Liver (tissue), 9 donors: ENCODE results near the gene HTD2. TPM values are rescaled to one million over a fixed set of nuclear protein-coding genes. Genes with fewer than 3 reads are reported as not detected.

Experiments used
- DNase-seq: peaks from one replicate; pipeline ENCODE4 v3.0.0-alpha.2; 2017; ENCODE audit warnings: low spot score
- H3K27ac ChIP-seq, 2 donors: one replicate each; pipeline ENCODE4 v1.7.0; 2013; ENCODE audit warnings: inconsistent platforms in 2 of 2, low read length in 2 of 2, control low read depth in 1 of 2, low read depth in 1 of 2, mild to moderate bottlenecking in 1 of 2
- H3K27me3 ChIP-seq, 4 donors: one replicate each; pipeline versions ENCODE4 v1.6.1 to v1.7.0; 2013; ENCODE audit warnings: low read length in 3 of 4, inconsistent platforms in 1 of 4, mild to moderate bottlenecking in 1 of 4, moderate library complexity in 1 of 4; ENCODE audit not compliant: control insufficient read depth in 4 of 4, insufficient read depth in 4 of 4
- H3K36me3 ChIP-seq, 4 donors: one replicate each; pipeline versions ENCODE4 v1.6.1 to v1.7.0; 2013; ENCODE audit warnings: low read length in 3 of 4, mild to moderate bottlenecking in 3 of 4, low read depth in 1 of 4, moderate library complexity in 1 of 4; ENCODE audit not compliant: control insufficient read depth in 4 of 4, insufficient read depth in 3 of 4
- H3K4me1 ChIP-seq, 4 donors: one replicate each; pipeline versions ENCODE4 v1.6.1 to v1.7.0; 2013; ENCODE audit warnings: low read length in 3 of 4, mild to moderate bottlenecking in 3 of 4, moderate library complexity in 1 of 4; ENCODE audit not compliant: control insufficient read depth in 4 of 4, insufficient read depth in 4 of 4
- H3K4me3 ChIP-seq, 3 donors: one replicate each; pipeline versions ENCODE4 v1.6.1 to v1.7.0; 2013; ENCODE audit warnings: low read length in 3 of 3, control low read depth in 1 of 3, low read depth in 1 of 3, mild to moderate bottlenecking in 1 of 3
- H3K9ac ChIP-seq, 2 donors: one replicate each; pipeline ENCODE4 v1.7.0; 2013; ENCODE audit warnings: low read length in 2 of 2, mild to moderate bottlenecking in 2 of 2, moderate library complexity in 2 of 2, control low read depth in 1 of 2, low read depth in 1 of 2
- H3K9me3 ChIP-seq, 4 donors: one replicate each; pipeline versions ENCODE4 v1.6.1 to v1.7.0; 2013; ENCODE audit warnings: low read length in 3 of 4; ENCODE audit not compliant: control insufficient read depth in 4 of 4
- ATF3 ChIP-seq: IDR thresholded peaks from 2 replicates; pipeline ENCODE4 v1.6.1; 2016; ENCODE audit warnings: antibody characterized with exemption
- CTCF ChIP-seq: fragments of 150-350 bp; IDR thresholded peaks from 2 replicates; pipeline ENCODE4 v1.5.1; 2017; ENCODE audit warnings: improper control_type of control experiment, low read depth, low read length; ENCODE audit not compliant: missing input control
- FOXA1 ChIP-seq: IDR thresholded peaks from 2 replicates; pipeline ENCODE4 v1.6.1; 2016; ENCODE audit warnings: antibody characterized with exemption
- HNF4A ChIP-seq, 2 donors: conservative IDR thresholded peaks; 2 replicates each; pipeline ENCODE4 v1.6.1; 2016; ENCODE audit warnings: antibody characterized with exemption in 2 of 2, mild to moderate bottlenecking in 2 of 2
- RAD21 ChIP-seq, 2 donors: IDR thresholded peaks; 2 replicates each; pipeline ENCODE4 v1.6.1; 2016; ENCODE audit warnings: antibody characterized with exemption in 2 of 2, mild to moderate bottlenecking in 2 of 2
- REST ChIP-seq: IDR thresholded peaks from 2 replicates; pipeline ENCODE4 v1.6.1; 2016; ENCODE audit warnings: antibody characterized with exemption, mild to moderate bottlenecking
- RXRA ChIP-seq, 2 donors: IDR thresholded peaks; 2 replicates each; pipeline ENCODE4 v1.6.1; 2017 to 2018; ENCODE audit warnings: antibody characterized with exemption in 2 of 2, mild to moderate bottlenecking in 1 of 2
- SP1 ChIP-seq: IDR thresholded peaks from 2 replicates; pipeline ENCODE4 v1.6.1; 2018; ENCODE audit warnings: antibody characterized with exemption, mild to moderate bottlenecking
- TAF1 ChIP-seq: conservative IDR thresholded peaks from 2 replicates; pipeline ENCODE4 v1.6.1; 2016; ENCODE audit warnings: antibody characterized with exemption, mild to moderate bottlenecking
- ZBTB33 ChIP-seq: IDR thresholded peaks from 2 replicates; pipeline ENCODE4 v1.6.1; 2016; ENCODE audit warnings: antibody characterized with exemption
- WGBS: extraction: QIAGEN DNeasy Blood & Tissue Kit; methylation state at CpG from one replicate; pipeline ENCODE4 v1.1.7; 2013; 5-methylcytosine and 5-hydroxymethylcytosine counted together
- polyA plus RNA-seq, 2 donors: library from polyadenylated mRNA; stranded (reverse) in 1 of 2; unstranded in 1 of 2; fragments of 200-250 nt in 1 of 2; fragments of >200 nt in 1 of 2; fragmentation: Nextera tagmentation in 1 of 2; extraction: Ambion mirVana in 1 of 2; gene quantifications; one replicate each; pipeline versions ENCODE4 v1.2.1 to v1.2.3, GENCODE V29; 2013 to 2015
- total RNA-seq, 2 donors: library from RNA; depleted of rRNA; stranded (reverse); fragments of >200 nt; gene quantifications; one replicate each; pipeline ENCODE4 v1.2.3, GENCODE V29; 2014
- donor health status: healthy.
- donor health status: healthy.
- donor health status: healthy.
- donor health status: healthy.
- donor health status: healthy.

HTD2 gene
- total and polyA plus RNA-seq, 4 donors, result 6.6 to 14.8 (median 11.0) TPM

- DNase-seq, result no peak
- Histone ChIP-seq H3K27me3 (no peaks in the 10 kb centered on the region), H3K9ac (no peak overlapping the region), H3K4me1 (peaks cover 0 to 4% (median 2%) of the 10 kb centered on the region in 4 donors), H3K4me3 (no peak overlapping the region), H3K27ac (no peak overlapping the region), H3K9me3 (no peaks in the 10 kb centered on the region), H3K36me3 (no peaks in the 10 kb centered on the region)
- 79% methylated on average over 7 of the region's 7 CpGs for WGBS
- peak in 1 of 2 donors; percentile 21 for TF ChIP-seq RXRA (IDR thresholded peaks at IDR 0.05)
- no peak for TF ChIP-seq TAF1
- peak; percentile 40 to 54 for TF ChIP-seq HNF4A (conservative IDR thresholded peaks at IDR 0.05)
Observed at GRCh38 chr3:58347984-58348383, 41.7 kb downstream of the HTD2 start.

GRCh38 chr3:58349792-58350626 lies 43.7 kb downstream of the HTD2 start:
- no peaks in the 10 kb centered on the region for H3K9me3 ChIP-seq
- H3K36me3 ChIP-seq, result no peaks in the 10 kb centered on the region
- no peak for TF ChIP-seq ZBTB33
- no peak for TF ChIP-seq ATF3
- TF ChIP-seq REST, result no peak
- no peak for TF ChIP-seq SP1
- TF ChIP-seq RAD21 (IDR thresholded peaks at IDR 0.05), result no peak
- no peak for TF ChIP-seq FOXA1
- TF ChIP-seq HNF4A (conservative IDR thresholded peaks at IDR 0.05), result no peak
- TF ChIP-seq CTCF, result no peak
- WGBS, result 89% methylated on average over 7 of the region's 7 CpGs
- no peaks in the 10 kb centered on the region for H3K27me3 ChIP-seq
- no peak overlapping the region for H3K27ac ChIP-seq
- no peak for DNase-seq
- no peak overlapping the region for H3K9ac ChIP-seq
- no peak overlapping the region for H3K4me3 ChIP-seq
- no peaks in the 10 kb centered on the region for H3K4me1 ChIP-seq
